ENCODE results near the gene UNG.

- TF ChIP-seq CTCF (IDR thresholded peaks at IDR 0.05; ENCODE audit: poor library complexity, severe bottlenecking) (no peak), EZH2 (IDR thresholded peaks at IDR 0.05; ENCODE audit: borderline replicate concordance, insufficient read depth, low read length, poor library complexity, severe bottlenecking) (no peak), RAD21 (conservative IDR thresholded peaks at IDR 0.05) (no peak), POLR2AphosphoS5 (IDR thresholded peaks at IDR 0.05) (no peak), MXI1 (conservative IDR thresholded peaks at IDR 0.05; ENCODE audit: poor library complexity, severe bottlenecking) (no peak), REST (IDR thresholded peaks at IDR 0.05; ENCODE audit: borderline replicate concordance) (no peak), EP300 (conservative IDR thresholded peaks at IDR 0.05; ENCODE audit: poor library complexity, severe bottlenecking) (no peak), TAF1 (IDR thresholded peaks at IDR 0.05; ENCODE audit: low read depth) (no peak)
These were observed 37.0 kb downstream of the UNG start for GRCh38 chr12:109134186-109134917.

Data from neural cell (in vitro differentiated cells).